Endothelial cell (in vitro differentiated cells): ENCODE measurements around the gene NEMP1. TPM values are rescaled to one million over a fixed set of nuclear protein-coding genes. Genes with fewer than 3 reads are reported as not detected.
"Not testable (repeated sequence)": the region's sequence is repeated elsewhere in the genome, so short reads cannot be mapped to it uniquely, and the experiment has no call there.

ENCODE experiments used
- DNase-seq: peaks from one replicate; pipeline ENCODE4 v3.0.0; 2021; ENCODE audit warnings: low spot score
- H3K27ac Mint-ChIP-seq: one replicate; pipeline ENCODE4 v1.8.0; 2021; ENCODE audit warnings: mixed read lengths, inconsistent platforms; ENCODE audit not compliant: unreplicated experiment
- H3K27me3 Mint-ChIP-seq: one replicate; pipeline ENCODE4 v1.8.0; 2021; ENCODE audit warnings: mild to moderate bottlenecking, moderate library complexity, mixed read lengths, inconsistent platforms; ENCODE audit not compliant: unreplicated experiment
- H3K36me3 Mint-ChIP-seq: one replicate; pipeline ENCODE4 v1.8.0; 2021; ENCODE audit warnings: mild to moderate bottlenecking, low read depth, mixed read lengths, inconsistent platforms; ENCODE audit not compliant: unreplicated experiment
- H3K4me1 Mint-ChIP-seq: one replicate; pipeline ENCODE4 v1.8.0; 2021; ENCODE audit warnings: mild to moderate bottlenecking, mixed read lengths, inconsistent platforms; ENCODE audit not compliant: unreplicated experiment
- H3K4me3 Mint-ChIP-seq: one replicate; pipeline ENCODE4 v1.8.0; 2021; ENCODE audit warnings: mild to moderate bottlenecking, mixed read lengths, inconsistent platforms; ENCODE audit not compliant: unreplicated experiment
- H3K9me3 Mint-ChIP-seq: one replicate; pipeline ENCODE4 v1.8.0; 2021; ENCODE audit warnings: mixed read lengths, inconsistent platforms; ENCODE audit not compliant: unreplicated experiment
- total RNA-seq: library from RNA; stranded (reverse); fragmentation: NEBNext Ultra II Directional; extraction: Animal tissue kit (Norgen Biotek cat#: 25700); gene quantifications from one replicate; pipeline ENCODE4 v1.2.1, GENCODE V29; 2021; ENCODE audit not compliant: unreplicated experiment
- TF ChIP-seq, protein P1 (sequence below): fragments of 200-600 bp; sonication (generic); IDR thresholded peaks from one replicate; pipeline ENCODE4 v1.5.0; 2021; ENCODE audit warnings: antibody characterized with exemption; ENCODE audit not compliant: unreplicated experiment

Gene NEMP1
- total RNA-seq, 1 donor from 2014 or later = 17.6 TPM

DNA sequence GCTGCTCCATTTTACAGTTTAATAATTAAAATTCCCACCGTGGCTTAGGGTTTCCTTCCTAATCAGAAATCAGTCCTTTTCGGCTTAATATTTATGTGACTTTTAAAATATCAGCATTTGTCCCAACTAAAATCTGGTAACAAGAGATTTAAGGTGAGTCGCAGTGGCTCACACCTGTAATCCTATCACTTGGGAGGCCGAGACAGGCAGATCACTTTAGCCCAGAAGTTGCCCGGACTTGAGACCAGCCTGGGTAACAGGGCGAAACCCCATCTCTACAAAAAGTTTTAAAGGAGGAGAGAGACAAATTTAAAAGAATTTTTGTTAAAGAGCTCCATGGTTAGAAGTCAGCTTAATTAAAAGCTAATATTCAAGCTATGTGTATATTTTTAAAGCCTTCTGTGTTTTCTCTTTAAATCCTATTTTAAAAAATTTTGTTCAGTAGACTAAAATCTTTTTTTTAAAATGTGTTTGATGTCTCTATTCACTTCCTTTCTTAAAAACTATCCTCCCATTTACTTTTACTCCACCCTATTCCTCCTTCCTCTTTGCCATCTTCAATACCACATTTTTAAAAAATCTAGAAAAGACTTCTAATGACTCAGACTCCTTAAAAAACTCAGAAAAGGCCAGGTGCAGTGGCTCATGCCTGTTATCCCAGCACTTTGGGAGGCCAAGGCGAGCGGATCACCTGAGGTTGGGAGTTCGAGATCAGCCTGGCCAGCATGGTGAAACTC, 58.4 kb downstream of the NEMP1 start:
- Mint-ChIP-seq H3K27me3 (peaks cover 2% of the 10 kb centered on the region), H3K4me3 (no peak overlapping the region), H3K36me3 (no peaks in the 10 kb centered on the region), H3K4me1 (peaks cover 20% of the 10 kb centered on the region), H3K9me3 (no peaks in the 10 kb centered on the region), H3K27ac (peak overlapping the region; percentile 5)
- TF ChIP-seq, protein P1, sequence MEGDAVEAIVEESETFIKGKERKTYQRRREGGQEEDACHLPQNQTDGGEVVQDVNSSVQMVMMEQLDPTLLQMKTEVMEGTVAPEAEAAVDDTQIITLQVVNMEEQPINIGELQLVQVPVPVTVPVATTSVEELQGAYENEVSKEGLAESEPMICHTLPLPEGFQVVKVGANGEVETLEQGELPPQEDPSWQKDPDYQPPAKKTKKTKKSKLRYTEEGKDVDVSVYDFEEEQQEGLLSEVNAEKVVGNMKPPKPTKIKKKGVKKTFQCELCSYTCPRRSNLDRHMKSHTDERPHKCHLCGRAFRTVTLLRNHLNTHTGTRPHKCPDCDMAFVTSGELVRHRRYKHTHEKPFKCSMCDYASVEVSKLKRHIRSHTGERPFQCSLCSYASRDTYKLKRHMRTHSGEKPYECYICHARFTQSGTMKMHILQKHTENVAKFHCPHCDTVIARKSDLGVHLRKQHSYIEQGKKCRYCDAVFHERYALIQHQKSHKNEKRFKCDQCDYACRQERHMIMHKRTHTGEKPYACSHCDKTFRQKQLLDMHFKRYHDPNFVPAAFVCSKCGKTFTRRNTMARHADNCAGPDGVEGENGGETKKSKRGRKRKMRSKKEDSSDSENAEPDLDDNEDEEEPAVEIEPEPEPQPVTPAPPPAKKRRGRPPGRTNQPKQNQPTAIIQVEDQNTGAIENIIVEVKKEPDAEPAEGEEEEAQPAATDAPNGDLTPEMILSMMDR = no peak
- DNase-seq = no peak

DNA sequence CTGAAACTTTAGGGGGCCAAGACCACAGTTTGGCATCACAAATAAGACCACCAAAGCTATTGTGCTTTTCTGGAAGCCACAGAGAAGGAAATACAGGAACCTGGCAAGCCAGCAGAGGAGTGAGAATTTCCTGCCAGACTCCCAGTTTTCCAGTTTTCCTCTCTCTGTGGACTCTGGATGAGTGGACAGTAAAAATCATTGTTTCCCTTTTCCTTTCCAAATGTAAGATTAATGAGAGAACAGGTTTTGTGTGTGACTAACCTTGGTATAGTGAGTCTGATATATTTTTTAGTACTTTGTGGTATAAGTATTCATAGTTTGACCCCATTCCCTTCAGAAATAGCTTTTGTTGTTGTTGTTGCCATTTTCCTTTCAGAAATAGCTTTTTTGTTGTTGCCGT, 59.7 kb downstream of the NEMP1 start:
- no peaks in the 10 kb centered on the region for H3K36me3 Mint-ChIP-seq
- H3K4me1 Mint-ChIP-seq = peaks cover 31% of the 10 kb centered on the region
- H3K27ac Mint-ChIP-seq = peak overlapping the region; percentile 97
- H3K27me3 Mint-ChIP-seq = peaks cover 9% of the 10 kb centered on the region
- H3K4me3 Mint-ChIP-seq = peak overlapping the region; percentile 28
- TF ChIP-seq, protein P1 = no peak
- H3K9me3 Mint-ChIP-seq = no peaks in the 10 kb centered on the region
- no peak for DNase-seq

DNA sequence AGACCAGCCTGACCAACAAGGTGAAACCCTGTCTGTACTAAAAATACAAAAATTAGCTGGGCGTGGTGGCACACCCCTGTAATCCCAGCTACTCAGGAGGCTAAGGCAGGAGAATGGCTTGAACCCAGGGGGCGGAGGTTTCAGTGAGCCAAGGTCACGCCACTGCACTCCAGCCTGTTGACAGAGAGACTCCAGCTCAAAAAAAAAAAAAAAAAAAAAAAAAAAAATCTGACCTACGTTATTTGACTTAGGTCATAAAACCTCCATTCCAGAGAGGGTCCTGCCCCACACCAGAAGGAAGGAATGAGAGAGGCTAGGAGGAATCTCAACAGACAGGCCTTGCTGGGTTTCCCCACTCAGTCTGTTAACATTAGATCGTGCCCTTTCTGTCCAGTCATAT, 60.2 kb downstream of the NEMP1 start:
- Mint-ChIP-seq H3K27me3 (peaks cover 11% of the 10 kb centered on the region), H3K4me1 (peaks cover 37% of the 10 kb centered on the region), H3K27ac (peak overlapping the region; percentile 97)
- not testable (repeated sequence) for DNase-seq, H3K9me3 Mint-ChIP-seq, H3K36me3 Mint-ChIP-seq, H3K4me3 Mint-ChIP-seq

DNA sequence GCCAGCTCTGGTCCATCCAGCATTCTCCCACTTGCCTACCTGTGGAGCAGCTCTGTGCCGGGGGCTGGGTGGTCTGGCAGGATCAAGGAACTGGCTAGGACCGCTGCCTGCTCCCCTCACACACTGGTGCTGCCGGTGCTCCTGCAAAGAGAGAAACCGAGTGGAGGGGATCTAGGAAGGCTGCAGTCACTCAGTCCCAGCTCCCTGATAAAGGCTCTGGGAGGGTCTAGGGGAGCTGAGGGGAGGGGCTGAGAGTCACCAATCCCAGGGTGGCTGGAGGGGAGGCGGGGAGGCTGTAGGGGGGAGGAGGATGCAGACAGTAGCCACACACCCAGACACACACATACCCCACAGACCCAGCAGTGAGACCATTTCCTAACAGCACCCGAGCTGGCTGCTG, 62.2 kb downstream of the NEMP1 start, which contains the start of gene TAC3:
TAC3 (minus strand) TSS at position 182 of the 400 bp plus-strand sequence. CDS start 732 bp downstream, outside the sequence.
- no peak within 1 kb of the TSS for H3K27ac Mint-ChIP-seq
- H3K4me3 Mint-ChIP-seq = no peak within 1 kb of the TSS
- peaks cover 53% of the 10 kb centered on the region for H3K4me1 Mint-ChIP-seq
- peaks cover 13% of the 10 kb centered on the region for H3K27me3 Mint-ChIP-seq
- H3K36me3 Mint-ChIP-seq = no peaks in the 10 kb centered on the region
- no peak for DNase-seq
- no peaks in the 10 kb centered on the region for H3K9me3 Mint-ChIP-seq
- TF ChIP-seq, protein P1 = no peak

DNA sequence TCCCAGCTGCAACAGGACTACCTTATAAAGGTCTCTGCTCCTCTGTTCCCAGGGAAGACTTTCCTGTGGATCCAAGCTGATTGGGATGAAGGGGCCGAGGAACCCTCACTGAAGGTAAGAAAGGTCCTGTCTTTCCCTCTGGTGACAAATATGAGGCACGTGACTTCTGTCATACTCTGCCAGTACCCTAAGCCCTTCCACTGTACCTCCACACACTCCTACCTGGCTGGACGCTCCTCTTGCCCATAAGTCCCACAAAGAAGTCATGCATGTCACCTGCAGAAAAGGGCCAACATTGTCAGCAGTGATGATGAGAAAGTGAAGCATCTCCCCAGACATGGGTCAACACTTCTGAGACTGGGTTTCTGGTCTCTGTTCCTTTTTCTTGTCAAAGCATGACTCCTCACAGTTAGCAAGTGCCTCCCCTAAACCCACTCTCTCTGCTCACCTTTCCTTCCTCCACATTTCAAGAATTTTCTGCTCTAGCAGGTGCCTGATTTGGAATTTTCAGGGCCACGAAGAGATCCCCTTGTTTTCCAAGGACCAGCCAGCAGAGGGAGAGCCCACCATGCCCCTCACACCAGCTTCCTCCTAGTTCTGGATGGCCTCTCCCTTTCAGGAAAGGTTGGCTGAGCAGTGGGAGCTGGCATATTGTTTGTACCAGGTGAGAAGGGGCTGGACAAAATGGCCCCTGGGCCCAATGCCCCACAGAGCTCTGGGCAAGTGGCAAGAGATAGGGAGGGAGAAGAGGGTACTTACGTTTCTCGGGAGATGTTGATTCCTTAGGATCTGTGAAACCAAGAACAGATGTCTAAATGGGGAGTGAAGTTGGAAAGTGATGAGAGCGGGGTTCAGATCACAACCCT, 65.8 kb downstream of the NEMP1 start:
- no peaks in the 10 kb centered on the region for H3K9me3 Mint-ChIP-seq
- no peak overlapping the region for H3K4me3 Mint-ChIP-seq
- TF ChIP-seq, protein P1 = no peak
- H3K4me1 Mint-ChIP-seq = peaks cover 54% of the 10 kb centered on the region
- no peaks in the 10 kb centered on the region for H3K36me3 Mint-ChIP-seq
- no peak overlapping the region for H3K27ac Mint-ChIP-seq
- DNase-seq = no peak
- peaks cover 13% of the 10 kb centered on the region for H3K27me3 Mint-ChIP-seq
